ENCODE data around the gene FBXO7.

FBXO7 gene

GRCh38 chr22:32531931-32532819 is 57.6 kb downstream of the FBXO7 start:
- DNase-seq (ENCODE audit: low read depth in 2 of 2) = no peak

- DNase-seq (ENCODE audit: low read depth in 2 of 2) = no peak
Measured at GRCh38 chr22:32532820-32533128, 58.2 kb downstream of the FBXO7 start.

GRCh38 chr22:32533265-32534111 is 58.9 kb downstream of the FBXO7 start:
- DNase-seq (ENCODE audit: low read depth in 2 of 2) = no peak

GRCh38 chr22:32534252-32535235 is 59.9 kb downstream of the FBXO7 start:
- DNase-seq (ENCODE audit: low read depth in 2 of 2) = no peak

GRCh38 chr22:32535531-32536190 is 61.0 kb downstream of the FBXO7 start:
- no peak for DNase-seq (ENCODE audit: low read depth in 2 of 2)

GRCh38 chr22:32536352-32536751 is 61.7 kb downstream of the FBXO7 start:
- no peak for DNase-seq (ENCODE audit: low read depth in 2 of 2)

GRCh38 chr22:32538521-32538920 is 63.9 kb downstream of the FBXO7 start:
- DNase-seq (ENCODE audit: low read depth in 2 of 2) = no peak

GRCh38 chr22:32539631-32540421 is 65.2 kb downstream of the FBXO7 start:
- DNase-seq (ENCODE audit: low read depth in 2 of 2) = no peak

- DNase-seq (ENCODE audit: low read depth in 2 of 2) = no peak
Measured at GRCh38 chr22:32541481-32541880, 66.9 kb downstream of the FBXO7 start.

GRCh38 chr22:32542066-32542676 is 67.6 kb downstream of the FBXO7 start:
- no peak for DNase-seq (ENCODE audit: low read depth in 2 of 2)

- no peak for DNase-seq (ENCODE audit: low read depth in 2 of 2)
Measured at GRCh38 chr22:32542677-32543357, 68.2 kb downstream of the FBXO7 start.

- no peak for DNase-seq (ENCODE audit: low read depth in 2 of 2)
Measured at GRCh38 chr22:32544953-32545558, 70.4 kb downstream of the FBXO7 start.

- DNase-seq (ENCODE audit: low read depth in 2 of 2) = no peak
Measured at GRCh38 chr22:32545801-32546200, 71.2 kb downstream of the FBXO7 start.

- no peak for DNase-seq (ENCODE audit: low read depth in 2 of 2)
Measured at GRCh38 chr22:32546496-32546895, 71.9 kb downstream of the FBXO7 start.

GRCh38 chr22:32546935-32547334 is 72.3 kb downstream of the FBXO7 start:
- no peak for DNase-seq (ENCODE audit: low read depth in 2 of 2)

GRCh38 chr22:32548039-32548438 is 73.4 kb downstream of the FBXO7 start:
- no peak for DNase-seq (ENCODE audit: low read depth in 2 of 2)

All from stimulated activated CD8-positive, alpha-beta memory T cell treated with anti-CD3 and anti-CD28 coated beads, Interleukin-2, amount 100 ng/mL, for 48 hours (primary cell).